IPS-18a (cell line): Measurements from ENCODE around the gene NDUFA6.

Source experiments
- H3K27ac ChIP-seq: one replicate; pipeline ENCODE4 v1.5.1; 2013; ENCODE audit warnings: low read length
- H3K27me3 ChIP-seq: one replicate; pipeline ENCODE4 v1.6.1; 2013; ENCODE audit warnings: mild to moderate bottlenecking, low read length; ENCODE audit not compliant: control insufficient read depth, insufficient read depth
- H3K36me3 ChIP-seq: one replicate; pipeline ENCODE4 v1.6.1; 2013; ENCODE audit warnings: low read depth, low read length; ENCODE audit not compliant: control insufficient read depth
- H3K4me1 ChIP-seq: one replicate; pipeline ENCODE4 v1.6.1; 2013; ENCODE audit warnings: low read depth, low read length; ENCODE audit not compliant: control insufficient read depth
- H3K4me3 ChIP-seq: one replicate; pipeline ENCODE4 v1.5.1; 2013; ENCODE audit warnings: low read length
- H3K9ac ChIP-seq: one replicate; pipeline ENCODE4 v1.6.1; 2013; ENCODE audit warnings: mild to moderate bottlenecking, low read length, moderate library complexity
- H3K9me3 ChIP-seq: one replicate; pipeline ENCODE4 v1.6.1; 2013; ENCODE audit warnings: low read depth, low read length; ENCODE audit not compliant: control insufficient read depth

NDUFA6 gene

GRCh38 chr22:42041784-42042183, 48.8 kb downstream of the NDUFA6 start:
- no peak overlapping the region for H3K4me3 ChIP-seq
- H3K36me3 ChIP-seq, result no peaks in the 10 kb centered on the region
- no peak overlapping the region for H3K27ac ChIP-seq
- H3K27me3 ChIP-seq, result no peaks in the 10 kb centered on the region
- H3K9ac ChIP-seq, result no peak overlapping the region
- no peaks in the 10 kb centered on the region for H3K4me1 ChIP-seq
- no peaks in the 10 kb centered on the region for H3K9me3 ChIP-seq

- no peak overlapping the region for H3K9ac ChIP-seq
- H3K4me1 ChIP-seq, result no peaks in the 10 kb centered on the region
- no peaks in the 10 kb centered on the region for H3K9me3 ChIP-seq
- H3K36me3 ChIP-seq, result no peaks in the 10 kb centered on the region
- no peak overlapping the region for H3K4me3 ChIP-seq
- H3K27ac ChIP-seq, result no peak overlapping the region
- no peaks in the 10 kb centered on the region for H3K27me3 ChIP-seq
Measured at GRCh38 chr22:42039271-42039670, 51.3 kb downstream of the NDUFA6 start.
